Measurements from ENCODE around the gene SERPINA5.
"Not testable (repeated sequence)": the region's sequence is repeated elsewhere in the genome, so short reads cannot be mapped to it uniquely, and the experiment has no call there.

SERPINA5 gene

GRCh38 chr14:94630396-94630795 lies 49.2 kb downstream of the SERPINA5 start:
- no peak for DNase-seq

GRCh38 chr14:94631050-94631449 lies 49.8 kb downstream of the SERPINA5 start:
- no peak for DNase-seq

- no peak for DNase-seq
Observed at GRCh38 chr14:94631536-94632304, 50.5 kb downstream of the SERPINA5 start.

GRCh38 chr14:94632305-94632590 lies 51.0 kb downstream of the SERPINA5 start:
- DNase-seq, result no peak

- no peak for DNase-seq
Observed at GRCh38 chr14:94633121-94633520, 51.9 kb downstream of the SERPINA5 start.

- DNase-seq, result no peak
Observed at GRCh38 chr14:94635154-94635553, 53.9 kb downstream of the SERPINA5 start.

- no peak for DNase-seq
Observed at GRCh38 chr14:94636744-94637412, 55.7 kb downstream of the SERPINA5 start.

- not testable (repeated sequence) for DNase-seq
Observed at GRCh38 chr14:94637814-94638213, 56.6 kb downstream of the SERPINA5 start.

GRCh38 chr14:94638339-94638738 lies 57.1 kb downstream of the SERPINA5 start:
- DNase-seq, result no peak

GRCh38 chr14:94638961-94639817 lies 58.0 kb downstream of the SERPINA5 start:
- DNase-seq, result no peak

GRCh38 chr14:94640721-94641631 lies 59.8 kb downstream of the SERPINA5 start:
- DNase-seq, result no peak

- no peak for DNase-seq
Observed at GRCh38 chr14:94641632-94641955, 60.4 kb downstream of the SERPINA5 start.

All from stimulated activated CD4-positive, alpha-beta T cell treated with anti-CD3 and anti-CD28 coated beads, Interleukin-4, amount 100 ng/mL, for 24 hours (primary cell).